NCI-H345 treated with DMSO at 0.1 percent for 48 hours (cell line): ENCODE measurements around the gene ZMYND15.

Experiments
- DNase-seq: peaks from one replicate; lab custom pipeline; 2025; ENCODE audit not compliant: unreplicated experiment; lab: John Stamatoyannopoulos, UW

The ZMYND15 gene

DNA sequence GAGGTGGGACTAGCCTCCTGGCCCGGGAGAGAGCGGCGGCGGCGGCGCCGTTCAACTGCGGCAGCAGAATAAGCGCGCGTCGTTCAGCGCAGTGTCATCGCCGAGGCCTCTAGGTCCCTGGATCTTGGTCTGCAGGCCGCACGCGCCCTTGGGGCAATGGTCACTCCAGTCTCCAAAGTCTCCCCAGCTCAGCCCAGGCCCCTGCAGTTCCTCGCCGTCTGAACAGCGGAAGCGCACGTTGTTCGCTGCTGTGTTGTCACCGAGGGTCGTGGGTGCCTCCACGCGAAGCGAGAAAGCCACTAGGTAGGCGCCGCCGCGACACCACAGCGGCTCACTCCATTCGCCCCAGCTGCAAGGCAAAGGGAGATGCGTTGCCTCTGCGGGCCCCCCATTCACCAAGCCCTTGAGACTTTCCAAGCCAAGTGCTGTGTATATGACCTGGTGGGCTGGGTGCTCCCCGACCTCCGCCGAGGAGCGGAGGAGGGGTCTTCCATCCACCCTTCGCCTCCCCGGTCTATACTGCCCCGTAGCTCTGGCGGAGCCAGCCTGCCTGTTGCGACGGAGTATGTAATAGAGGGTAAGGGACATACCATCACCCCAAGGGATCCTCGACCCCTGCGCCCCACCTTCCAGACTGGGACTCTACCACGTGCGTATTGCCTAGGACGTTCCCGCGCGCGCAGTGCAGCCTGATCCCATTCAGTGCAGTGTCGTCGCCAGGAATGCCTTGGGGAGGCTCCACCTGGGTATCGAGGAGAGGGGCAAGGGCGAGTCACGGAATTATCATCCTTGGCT is 45.9 kb downstream of the ZMYND15 start:
- no peak for DNase-seq

DNA sequence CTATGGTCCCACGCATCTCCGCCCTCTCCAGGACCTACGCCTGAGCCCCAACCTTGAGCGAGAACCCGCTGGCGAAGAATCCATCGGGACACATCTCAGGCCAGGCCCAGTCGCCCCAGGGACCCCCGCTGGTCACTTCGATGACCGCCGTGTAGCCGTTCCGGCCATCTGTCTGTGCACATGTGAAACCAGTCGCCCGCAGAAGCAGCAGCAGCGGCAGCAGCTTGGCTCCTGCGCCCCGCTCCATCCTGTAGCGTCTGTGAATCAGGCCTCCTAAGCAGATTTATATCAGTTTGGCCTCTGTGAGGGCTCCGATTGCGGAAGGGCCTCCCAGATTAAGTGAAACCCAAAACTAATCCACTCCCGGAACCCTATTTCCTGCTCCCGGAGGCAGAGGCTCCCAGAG is 46.5 kb downstream of the ZMYND15 start, which contains the start of gene VMO1:
VMO1 (minus strand) TSS at position 259 of the 406 bp plus-strand sequence; CDS start at position 247, 12 bp downstream.
- no peak for DNase-seq

DNA sequence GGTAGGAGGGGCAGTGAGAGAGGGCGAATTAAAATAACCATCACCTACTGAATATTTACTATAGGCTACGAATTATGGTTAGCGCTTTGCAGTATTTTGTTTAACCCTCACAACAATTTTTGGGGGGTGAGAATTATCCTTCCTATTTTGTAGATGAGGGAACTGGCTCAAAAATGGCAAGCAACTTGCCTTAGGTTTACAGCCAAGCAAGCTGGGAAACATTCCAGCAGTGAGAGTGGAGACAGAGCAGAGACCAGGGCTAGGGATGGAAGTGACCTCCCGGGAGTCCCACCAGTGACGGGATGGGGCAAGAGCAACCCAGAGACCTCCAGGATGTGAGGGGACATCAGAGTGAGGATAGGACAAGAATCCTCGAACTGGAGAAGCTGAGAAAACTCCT is 46.9 kb downstream of the ZMYND15 start:
- no peak for DNase-seq

DNA sequence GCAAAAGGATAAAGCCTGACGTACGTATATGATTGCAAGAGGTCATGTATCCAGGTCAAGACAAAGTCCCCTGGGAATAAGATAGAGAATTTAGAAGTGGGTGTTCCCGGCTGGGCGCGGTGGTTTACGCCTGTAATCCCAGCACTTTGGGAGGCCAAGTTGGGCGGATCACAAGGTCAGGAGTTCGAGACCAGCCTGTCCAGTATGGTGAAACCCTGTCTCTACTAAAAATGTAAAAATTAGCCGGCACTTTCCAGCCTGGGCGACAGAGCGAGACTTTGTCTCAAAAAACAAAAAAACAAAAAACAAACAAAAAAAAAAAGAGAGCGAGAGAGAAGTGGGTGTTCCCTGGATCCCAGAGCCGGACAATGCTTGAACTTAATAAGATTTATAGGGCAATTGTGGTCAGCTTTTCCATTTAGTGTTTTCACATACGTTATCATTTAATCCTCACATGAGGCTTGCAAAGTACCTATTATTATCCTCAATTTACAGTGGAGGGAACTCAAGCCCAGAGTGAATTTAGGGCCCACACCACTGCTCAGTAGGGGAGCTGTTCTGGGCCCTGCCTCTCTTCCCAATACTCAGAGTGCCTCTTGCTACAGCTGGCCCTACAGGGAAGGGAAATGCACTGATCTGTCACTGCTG is 48.6 kb downstream of the ZMYND15 start:
- DNase-seq: no peak

DNA sequence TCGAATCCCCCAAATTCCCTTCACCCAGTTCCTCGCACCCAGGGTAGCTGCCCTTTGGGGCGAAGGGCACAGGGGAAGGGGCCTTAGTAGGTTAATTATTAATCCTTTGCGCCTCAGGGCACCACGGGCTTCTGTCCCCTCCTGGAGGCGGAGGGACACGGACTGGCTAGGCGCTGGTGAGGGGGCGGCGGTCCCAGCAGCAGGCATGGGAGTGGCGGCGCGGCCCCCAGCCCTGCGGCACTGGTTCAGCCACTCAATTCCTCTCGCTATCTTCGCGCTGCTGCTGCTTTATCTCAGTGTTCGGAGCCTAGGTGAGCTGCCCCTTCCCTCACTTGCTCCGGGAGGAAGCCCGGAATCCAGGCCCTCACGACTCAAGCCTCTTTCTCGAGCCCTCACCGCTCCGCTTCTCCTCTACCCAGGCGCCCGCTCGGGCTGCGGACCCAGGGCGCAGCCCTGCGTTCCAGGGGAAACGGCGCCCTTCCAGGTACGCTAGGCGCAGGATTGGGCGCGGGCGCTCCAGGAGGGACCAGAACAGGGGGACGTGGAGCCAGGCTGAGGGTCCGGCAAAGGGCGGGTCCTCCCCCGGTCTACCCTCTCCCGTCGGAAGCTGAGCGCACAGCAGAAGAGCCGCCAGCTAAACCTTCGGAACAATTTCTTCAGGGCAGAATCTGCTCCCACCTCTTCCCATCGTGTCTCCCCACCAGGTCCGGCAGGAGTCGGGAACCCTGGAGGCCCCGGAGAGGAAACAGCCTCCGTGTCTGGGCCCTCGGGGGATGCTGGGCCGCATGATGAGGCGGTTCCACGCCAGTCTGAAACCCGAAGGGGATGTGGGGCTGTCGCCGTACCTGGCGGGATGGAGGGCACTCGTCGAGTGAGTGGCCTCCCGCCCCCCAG is 49.4 kb downstream of the ZMYND15 start, which contains the start of gene GLTPD2:
GLTPD2 (plus strand) TSS at position 158 of the 894 bp plus-strand sequence; CDS start at position 206, 48 bp downstream.
- DNase-seq: no peak

DNA sequence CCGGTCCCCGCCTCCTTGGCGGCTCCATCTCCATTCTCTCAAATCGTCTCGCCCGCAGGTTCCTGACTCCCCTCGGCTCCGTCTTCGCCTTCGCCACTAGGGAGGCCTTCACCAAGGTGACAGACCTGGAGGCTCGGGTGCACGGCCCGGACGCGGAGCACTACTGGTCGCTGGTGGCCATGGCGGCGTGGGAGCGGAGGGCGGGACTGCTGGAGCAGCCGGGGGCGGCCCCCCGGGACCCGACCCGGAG is 50.0 kb downstream of the ZMYND15 start:
- no peak for DNase-seq

DNA sequence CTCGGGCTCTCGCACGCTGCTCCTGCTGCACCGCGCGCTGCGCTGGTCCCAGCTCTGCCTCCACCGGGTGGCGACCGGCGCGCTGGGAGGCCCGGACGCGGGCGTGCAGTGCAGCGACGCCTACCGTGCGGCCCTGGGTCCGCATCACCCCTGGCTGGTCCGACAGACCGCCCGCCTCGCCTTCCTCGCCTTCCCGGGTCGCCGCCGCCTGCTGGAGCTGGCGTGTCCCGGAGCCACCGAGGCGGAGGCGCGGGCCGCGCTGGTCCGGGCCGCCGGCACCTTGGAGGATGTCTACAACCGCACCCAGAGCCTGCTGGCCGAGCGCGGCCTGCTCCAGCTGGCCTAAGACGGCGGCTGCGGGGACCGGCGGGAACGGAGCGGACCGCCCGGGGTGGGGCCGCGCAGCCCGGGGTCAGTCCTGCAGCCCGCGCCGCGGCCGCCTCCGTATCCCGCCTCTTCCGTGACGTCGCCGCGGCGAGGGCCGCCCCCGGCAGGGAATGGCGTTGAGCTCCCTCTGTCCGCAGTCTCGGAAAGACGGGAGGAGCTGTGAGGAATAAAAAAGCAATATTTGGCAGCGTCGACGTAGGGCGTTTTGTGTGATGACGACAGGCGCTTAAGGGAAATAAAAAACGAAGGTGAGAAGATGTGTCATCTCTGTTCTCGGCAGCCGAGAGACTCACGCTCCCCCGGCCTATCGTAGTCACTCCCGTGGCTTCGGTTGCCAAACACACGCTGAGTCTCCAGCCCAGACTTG is 50.5 kb downstream of the ZMYND15 start:
- DNase-seq: peak; percentile 21

DNA sequence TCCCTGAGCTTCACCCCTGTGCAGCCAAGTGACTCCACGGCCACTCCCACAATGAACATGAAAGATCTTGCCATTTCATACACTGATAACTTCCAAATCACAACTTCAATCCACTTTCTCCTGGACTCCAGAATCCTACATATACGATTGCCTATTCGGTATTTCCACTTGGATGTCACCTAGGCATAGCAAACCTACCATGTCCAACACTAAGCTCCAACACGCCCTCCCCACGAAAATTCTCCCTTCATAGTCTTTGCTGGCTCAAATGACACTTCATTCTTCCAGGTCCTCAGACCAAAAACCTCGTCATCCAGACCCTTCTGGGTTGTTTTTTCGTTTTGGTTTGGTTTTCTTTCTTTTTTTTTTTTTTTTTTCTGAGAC is 51.1 kb downstream of the ZMYND15 start:
- no peak for DNase-seq

DNA sequence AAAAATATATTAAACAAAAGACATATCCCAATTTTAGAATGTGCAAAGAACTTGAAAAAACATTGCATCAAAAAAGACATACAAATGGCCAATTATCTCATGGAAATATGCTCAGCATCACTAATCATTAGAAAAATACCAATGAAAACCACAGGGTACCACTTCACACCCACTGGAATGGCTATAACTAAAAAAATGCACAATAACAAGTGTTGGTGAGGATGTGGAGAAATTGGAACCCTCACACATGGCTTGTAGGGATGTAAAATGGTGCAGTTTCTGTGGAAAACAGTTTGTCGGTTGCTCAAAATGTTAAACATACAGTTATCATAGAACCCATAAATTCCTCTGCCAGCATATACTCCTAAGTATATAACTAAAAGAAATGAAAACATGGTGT is 55.5 kb downstream of the ZMYND15 start:
- no peak for DNase-seq
